ENCODE measurements around the gene SLC37A1.

- TF ChIP-seq CTCF (IDR thresholded peaks at IDR 0.05) (no peak), POLR2A (IDR thresholded peaks at IDR 0.05) (no peak)
Observed at GRCh38 chr21:42556960-42557359, 43.3 kb downstream of the SLC37A1 start.

Measured in uterus (tissue), 2 donors.